HG03558 (cell line): Measurements from ENCODE around the gene ZSWIM8.
"Not testable (repeated sequence)": the region's sequence is repeated elsewhere in the genome, so short reads cannot be mapped to it uniquely, and the experiment has no call there.

Experiments used
- ATAC-seq: cut with Tn5 transposase; IDR thresholded peaks from one replicate; pipeline ENCODE4 v1.9.1; 2021; ENCODE audit warnings: moderate number of reproducible peaks; ENCODE audit not compliant: unreplicated experiment; ENCODE audit errors: extremely low read depth

The ZSWIM8 gene

GRCh38 chr10:73813333-73813732 is 27.9 kb downstream of the ZSWIM8 start:
- ATAC-seq: no peak

GRCh38 chr10:73814276-73814895 is 29.0 kb downstream of the ZSWIM8 start:
- no peak for ATAC-seq

- ATAC-seq: no peak
These were observed 29.7 kb downstream of the ZSWIM8 start for GRCh38 chr10:73814896-73815718.

- ATAC-seq: no peak
These were observed 30.3 kb downstream of the ZSWIM8 start for GRCh38 chr10:73815719-73816030.

- ATAC-seq: no peak
These were observed 31.7 kb downstream of the ZSWIM8 start for GRCh38 chr10:73816917-73817729.

GRCh38 chr10:73817826-73818225 is 32.4 kb downstream of the ZSWIM8 start:
- ATAC-seq: no peak

GRCh38 chr10:73818402-73818801 is 33.0 kb downstream of the ZSWIM8 start:
- no peak for ATAC-seq

- no peak for ATAC-seq
These were observed 33.7 kb downstream of the ZSWIM8 start for GRCh38 chr10:73819081-73819480.

- ATAC-seq: no peak
These were observed 34.2 kb downstream of the ZSWIM8 start for GRCh38 chr10:73819513-73820093.

GRCh38 chr10:73823391-73823790 is 38.0 kb downstream of the ZSWIM8 start:
- no peak for ATAC-seq

GRCh38 chr10:73824146-73824725 is 38.8 kb downstream of the ZSWIM8 start:
- no peak for ATAC-seq

GRCh38 chr10:73827346-73828089 is 42.1 kb downstream of the ZSWIM8 start:
- no peak for ATAC-seq

- ATAC-seq: no peak
These were observed 42.8 kb downstream of the ZSWIM8 start for GRCh38 chr10:73828161-73828560.

- ATAC-seq: not testable (repeated sequence)
These were observed 43.7 kb downstream of the ZSWIM8 start for GRCh38 chr10:73829090-73829489.

- ATAC-seq: no peak
These were observed 51.1 kb downstream of the ZSWIM8 start for GRCh38 chr10:73836427-73836980.

GRCh38 chr10:73837072-73837471 is 51.7 kb downstream of the ZSWIM8 start:
- ATAC-seq: no peak

- no peak for ATAC-seq
These were observed 52.7 kb downstream of the ZSWIM8 start for GRCh38 chr10:73838008-73838567.

- no peak for ATAC-seq
These were observed 53.4 kb downstream of the ZSWIM8 start for GRCh38 chr10:73838827-73839226.

GRCh38 chr10:73839276-73839966 is 54.0 kb downstream of the ZSWIM8 start:
- no peak for ATAC-seq
